GM19351 (cell line): ENCODE data around the gene SLC29A4.
"Not testable (repeated sequence)": the region's sequence is repeated elsewhere in the genome, so short reads cannot be mapped to it uniquely, and the experiment has no call there.

ENCODE experiments used
- ATAC-seq: cut with Tn5 transposase; IDR thresholded peaks from one replicate; pipeline ENCODE4 v1.9.1; 2021; ENCODE audit warnings: mild to moderate bottlenecking, moderate library complexity; ENCODE audit not compliant: unreplicated experiment

Gene SLC29A4

GRCh38 chr7:5273831-5274405, 8.8 kb upstream of the SLC29A4 start:
- not testable (repeated sequence) for ATAC-seq

DNA sequence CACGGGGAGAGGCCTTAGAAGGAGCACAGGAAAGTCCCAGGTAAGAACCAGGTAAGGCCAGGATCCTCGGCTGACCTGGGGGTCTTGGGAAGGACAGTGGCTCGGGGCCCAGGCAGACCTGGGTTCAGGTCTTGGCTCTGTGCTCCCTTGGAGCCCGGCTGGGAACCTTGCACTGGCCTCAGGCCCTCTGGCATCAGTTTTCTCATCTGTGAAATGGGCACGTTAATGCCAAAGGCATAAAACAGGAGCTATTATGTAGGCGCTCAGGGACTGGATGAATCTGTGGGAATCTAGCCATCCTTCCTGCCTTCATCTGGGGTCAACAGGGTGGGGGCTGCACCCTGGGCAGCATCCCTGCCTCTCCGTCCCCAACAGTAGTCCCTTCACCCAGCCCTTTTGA, 8.3 kb upstream of the SLC29A4 start:
- no peak for ATAC-seq

DNA sequence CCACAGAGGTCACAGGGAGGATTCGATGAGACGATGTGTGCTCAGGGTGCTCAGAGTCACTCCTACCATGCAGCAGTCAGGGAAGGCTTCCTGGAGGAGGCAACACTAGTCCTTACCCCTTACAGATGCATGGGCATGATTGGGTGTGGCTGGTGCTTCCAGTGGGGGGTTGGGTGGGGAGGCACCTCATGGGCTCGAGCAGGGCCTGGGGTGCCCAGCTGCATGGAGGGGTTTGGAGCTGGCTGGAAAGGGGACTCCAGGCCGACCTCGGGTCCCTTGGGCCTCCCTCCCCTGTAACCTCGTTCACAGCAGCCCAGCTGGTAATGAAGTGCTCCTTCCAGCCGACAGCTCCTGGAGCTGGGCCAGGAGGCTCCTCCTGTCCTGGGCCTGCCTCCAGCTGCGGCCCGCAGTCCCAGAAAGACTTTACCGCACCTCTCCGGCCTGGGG, 7.7 kb upstream of the SLC29A4 start:
- ATAC-seq: not testable (repeated sequence)

DNA sequence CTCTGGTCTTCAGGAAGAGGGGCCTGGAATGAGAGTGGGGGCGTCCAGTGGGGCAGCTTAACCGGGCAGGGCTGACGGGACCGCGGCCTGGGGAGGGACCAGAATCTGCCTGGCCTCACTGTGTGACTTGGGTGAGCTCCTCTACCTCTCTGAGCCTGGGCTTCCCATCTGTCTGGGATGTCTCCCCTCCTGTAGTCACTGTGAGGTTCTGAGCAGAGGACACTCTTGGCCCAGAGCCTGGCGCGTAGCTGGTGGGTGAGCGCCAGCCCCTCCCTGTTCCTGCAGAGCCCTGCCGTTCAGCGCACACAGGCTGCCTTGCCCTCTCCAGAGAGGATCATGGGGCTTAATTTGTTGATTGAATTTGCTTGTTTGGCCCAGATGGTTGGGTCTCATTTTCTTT, 7.2 kb upstream of the SLC29A4 start:
- ATAC-seq: not testable (repeated sequence)

- ATAC-seq: not testable (repeated sequence)
These were observed 6.6 kb upstream of the SLC29A4 start for GRCh38 chr7:5276123-5276522.

- no peak for ATAC-seq
These were observed 6.1 kb upstream of the SLC29A4 start for GRCh38 chr7:5276611-5277010.

GRCh38 chr7:5278766-5279165, 4.0 kb upstream of the SLC29A4 start:
- no peak for ATAC-seq

- no peak for ATAC-seq
These were observed 3.0 kb upstream of the SLC29A4 start for GRCh38 chr7:5279734-5280133.

DNA sequence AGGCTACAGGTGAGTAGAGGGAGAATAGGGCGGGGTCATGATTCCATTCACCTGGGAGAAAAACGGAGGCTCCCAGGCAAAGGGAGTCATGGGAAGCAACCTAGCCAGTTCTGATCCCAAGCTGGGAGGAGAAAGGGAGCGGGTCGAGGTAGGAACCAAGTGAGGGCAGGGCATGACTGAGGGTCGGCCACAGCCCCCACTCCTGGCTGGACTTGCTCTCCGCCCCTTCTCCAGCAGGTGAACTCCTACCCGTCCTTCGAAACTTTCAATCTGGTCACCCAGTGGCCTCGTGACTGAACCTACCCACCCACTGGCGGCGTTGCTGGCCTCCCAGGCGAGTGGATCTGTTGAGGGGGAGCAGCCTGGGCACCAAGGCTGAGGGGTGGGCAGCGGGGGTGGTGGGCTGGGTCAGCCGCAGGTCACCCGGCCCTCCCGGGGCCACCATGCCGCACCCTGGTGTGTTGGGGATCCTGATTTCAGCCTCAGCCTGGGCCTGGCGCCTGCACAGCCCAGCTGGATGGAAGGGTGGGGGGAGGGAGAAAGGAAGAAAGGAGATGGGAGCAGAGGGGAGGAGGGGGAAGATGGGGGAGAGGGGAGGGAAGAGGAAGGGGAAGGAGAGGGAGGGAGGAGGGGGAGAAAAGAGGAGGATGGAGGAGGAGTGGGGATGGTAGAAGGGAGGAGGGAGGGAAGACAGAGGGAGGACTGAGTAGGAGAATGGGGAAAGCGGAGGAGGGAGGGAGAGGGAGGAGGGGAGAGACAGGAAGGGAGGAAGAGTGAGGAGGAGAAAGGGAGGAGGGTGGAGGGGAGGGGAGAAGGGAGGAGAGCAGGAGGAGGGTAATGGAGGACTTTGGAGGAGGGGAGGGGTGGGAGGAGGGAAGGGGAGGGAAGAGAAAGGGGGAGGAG, 894 bp upstream of the SLC29A4 start:
- ATAC-seq: not testable (repeated sequence)

- no peak for ATAC-seq
These were observed 919 bp downstream of the SLC29A4 start for GRCh38 chr7:5283421-5284303.

GRCh38 chr7:5284304-5285281, 1.9 kb downstream of the SLC29A4 start:
- ATAC-seq: no peak

DNA sequence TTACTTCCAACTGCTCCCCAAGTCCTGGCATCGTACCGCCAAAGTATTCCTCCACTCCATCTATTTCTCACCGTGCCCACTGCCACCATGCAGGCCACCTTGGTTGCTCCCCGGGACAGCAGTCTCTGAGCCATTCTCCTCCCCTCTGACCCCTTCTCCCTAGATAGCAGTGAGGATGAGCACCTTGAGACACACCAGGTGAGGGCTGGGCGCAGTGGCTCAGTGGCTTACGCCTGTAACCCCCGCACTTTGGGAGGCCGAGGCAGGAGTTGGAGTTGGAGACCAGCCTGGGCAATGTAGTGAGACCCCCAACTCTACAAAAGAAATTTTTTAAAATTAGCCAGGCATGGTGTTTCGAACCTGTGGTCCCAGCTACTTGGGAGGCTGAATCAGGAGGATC, 4.2 kb downstream of the SLC29A4 start:
- no peak for ATAC-seq

DNA sequence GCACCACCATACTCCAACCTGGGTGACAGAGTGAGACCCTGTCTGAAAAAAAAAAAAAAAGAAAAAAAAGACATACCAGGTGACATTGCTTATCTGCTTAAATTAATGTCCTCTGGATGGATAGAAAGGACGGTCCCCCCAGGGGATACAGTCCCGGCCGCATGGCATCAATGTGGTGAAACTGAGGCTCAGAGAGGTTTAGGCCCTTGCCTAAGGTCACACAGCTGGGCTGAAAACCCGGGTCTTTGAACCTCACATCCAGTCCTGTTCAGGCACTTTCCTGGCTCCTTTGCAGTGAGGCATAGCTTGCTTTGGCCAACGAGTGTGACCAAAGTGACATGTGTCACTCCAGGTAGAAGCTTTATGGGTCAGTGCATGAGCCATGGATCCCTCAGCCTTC, 4.6 kb downstream of the SLC29A4 start:
- not testable (repeated sequence) for ATAC-seq

DNA sequence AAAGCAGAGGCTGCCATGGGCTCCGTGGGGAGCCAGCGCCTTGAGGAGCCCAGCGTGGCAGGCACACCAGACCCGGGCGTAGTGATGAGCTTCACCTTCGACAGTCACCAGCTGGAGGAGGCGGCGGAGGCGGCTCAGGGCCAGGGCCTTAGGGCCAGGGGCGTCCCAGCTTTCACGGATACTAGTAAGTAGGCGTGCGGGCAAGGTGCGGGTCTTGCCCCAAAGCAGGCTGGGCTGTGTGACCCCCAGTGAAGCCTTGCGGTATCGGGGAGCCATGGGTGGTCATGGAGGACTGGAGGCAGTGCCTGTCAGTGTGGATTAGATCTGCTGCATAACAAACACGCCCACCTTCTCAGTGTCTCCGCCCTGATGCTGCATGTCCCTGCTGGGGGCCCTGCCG, 5.1 kb downstream of the SLC29A4 start:
- no peak for ATAC-seq

- not testable (repeated sequence) for ATAC-seq
These were observed 5.8 kb downstream of the SLC29A4 start for GRCh38 chr7:5288560-5288959.

- ATAC-seq: no peak
These were observed 6.6 kb downstream of the SLC29A4 start for GRCh38 chr7:5289355-5289754.

DNA sequence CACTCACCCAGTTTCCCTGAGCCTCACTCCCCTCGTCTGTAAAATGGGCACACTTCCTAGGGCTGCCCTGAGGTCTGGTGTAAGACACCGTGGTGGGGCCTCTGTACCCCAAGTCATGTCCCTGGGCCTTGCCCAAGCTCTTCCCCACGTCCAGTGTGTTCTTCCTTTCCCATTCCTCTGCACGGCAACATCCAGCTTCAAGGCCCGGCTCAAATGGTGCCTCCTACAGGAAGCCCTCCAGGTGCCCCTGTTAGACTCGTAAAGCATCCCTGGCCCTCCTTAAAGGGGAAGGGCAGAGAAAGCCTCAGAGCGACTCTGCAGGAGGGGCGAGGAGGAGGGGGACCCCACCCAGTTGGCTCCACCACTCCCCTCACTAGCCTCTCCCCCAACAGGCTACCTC, 8.6 kb downstream of the SLC29A4 start:
- no peak for ATAC-seq

- not testable (repeated sequence) for ATAC-seq
These were observed 9.1 kb downstream of the SLC29A4 start for GRCh38 chr7:5291711-5292335.

- no peak for ATAC-seq
These were observed 11.6 kb downstream of the SLC29A4 start for GRCh38 chr7:5294169-5294987.
